ENCODE data around the gene RIPK1.
"Not testable (repeated sequence)": the region's sequence is repeated elsewhere in the genome, so short reads cannot be mapped to it uniquely, and the experiment has no call there.

Gene RIPK1

GRCh38 chr6:3137057-3137777 is 68.9 kb downstream of the RIPK1 start:
- DNase-seq = no peak

GRCh38 chr6:3137873-3138272 is 69.6 kb downstream of the RIPK1 start:
- not testable (repeated sequence) for DNase-seq

- no peak for DNase-seq
These were observed 70.0 kb downstream of the RIPK1 start for GRCh38 chr6:3138341-3138740.

GRCh38 chr6:3139090-3139903 is 71.0 kb downstream of the RIPK1 start:
- peak; percentile 44 for DNase-seq

GRCh38 chr6:3140201-3140600 is 71.9 kb downstream of the RIPK1 start:
- no peak for DNase-seq

- no peak for DNase-seq
These were observed 74.2 kb downstream of the RIPK1 start for GRCh38 chr6:3142536-3142935.

- DNase-seq = no peak
These were observed 74.9 kb downstream of the RIPK1 start for GRCh38 chr6:3143158-3143557.

GRCh38 chr6:3144571-3144970 is 76.3 kb downstream of the RIPK1 start:
- no peak for DNase-seq

GRCh38 chr6:3147914-3148757 is 79.8 kb downstream of the RIPK1 start:
- no peak for DNase-seq

GRCh38 chr6:3151691-3152090 is 83.4 kb downstream of the RIPK1 start:
- DNase-seq = no peak

- no peak for DNase-seq
These were observed 84.4 kb downstream of the RIPK1 start for GRCh38 chr6:3152689-3153088.

- DNase-seq = not testable (repeated sequence)
These were observed 87.1 kb downstream of the RIPK1 start for GRCh38 chr6:3155416-3155815.

- DNase-seq = not testable (repeated sequence)
These were observed 88.2 kb downstream of the RIPK1 start for GRCh38 chr6:3156184-3157130.

GRCh38 chr6:3157131-3157933 is 89.0 kb downstream of the RIPK1 start, which contains the start of gene TUBB2A:
TUBB2A (minus strand) TSS chr6:3157544; CDS start chr6:3157463, 81 bp downstream.
- peak; percentile 66 for DNase-seq

- DNase-seq = no peak
These were observed 91.8 kb downstream of the RIPK1 start for GRCh38 chr6:3159805-3160781.

- no peak for DNase-seq
These were observed 93.8 kb downstream of the RIPK1 start for GRCh38 chr6:3162067-3162497.

- DNase-seq = peak; percentile 55
These were observed 94.4 kb downstream of the RIPK1 start for GRCh38 chr6:3162565-3163247.

GRCh38 chr6:3163248-3163594 is 94.9 kb downstream of the RIPK1 start:
- DNase-seq = no peak

- no peak for DNase-seq
These were observed 96.1 kb downstream of the RIPK1 start for GRCh38 chr6:3164388-3164787.
